ENCODE results near the gene COX8C. TPM values are rescaled to one million over a fixed set of nuclear protein-coding genes. Genes with fewer than 3 reads are reported as not detected.

The COX8C gene
- polyA plus RNA-seq, 1 donor from 2014 or later, result not detected

DNA sequence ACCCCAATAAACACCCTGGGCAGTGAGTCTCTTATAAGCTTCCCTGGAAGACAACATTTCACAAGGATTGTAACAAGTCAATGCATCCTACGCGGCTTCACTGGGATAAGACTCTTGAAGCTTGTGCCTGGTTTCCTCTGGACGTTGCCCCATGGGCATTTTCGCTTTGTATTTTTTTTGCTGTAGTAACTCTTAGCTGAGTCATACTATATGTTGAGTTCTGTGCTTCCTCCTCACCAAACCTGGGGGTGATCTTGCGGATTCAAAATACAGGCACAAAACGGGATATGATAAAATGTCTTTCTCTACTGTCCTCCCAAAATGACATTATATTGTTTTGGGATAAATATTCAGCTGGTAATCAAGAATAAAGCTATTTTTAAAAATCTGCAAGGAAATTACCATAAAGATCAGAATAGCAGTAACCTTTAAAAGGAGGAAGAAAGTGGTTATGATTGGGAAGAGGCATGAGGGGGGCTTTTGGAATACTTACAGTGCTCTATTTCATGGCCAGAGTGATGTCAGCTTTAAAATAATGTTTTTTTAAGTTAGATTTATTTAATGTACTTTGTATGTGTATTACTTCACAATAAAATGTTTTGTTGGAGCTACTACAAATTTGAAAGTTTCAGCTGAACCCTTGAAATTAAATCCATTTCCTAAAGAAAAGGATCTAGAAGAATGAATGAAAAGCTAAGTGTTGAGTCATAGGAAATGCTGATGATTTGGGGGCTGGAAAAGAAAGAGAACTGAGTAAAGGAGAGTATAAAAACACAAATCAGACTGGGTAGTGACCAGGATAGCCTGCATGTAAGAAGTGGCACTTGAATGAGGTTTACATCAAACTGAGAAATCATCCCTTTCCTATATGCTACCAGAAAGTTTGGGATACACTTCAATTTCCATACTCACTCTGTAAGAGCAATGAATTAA, 28.8 kb upstream of the COX8C start:
- H3K79me2 ChIP-seq (replicated peaks; ENCODE audit: insufficient read depth, low read length), result peaks cover 31% of the 10 kb centered on the region
- H3K36me3 ChIP-seq (ENCODE audit: insufficient read depth, low read length), result no peaks in the 10 kb centered on the region
- no peaks in the 10 kb centered on the region for H3K27me3 ChIP-seq (ENCODE audit: insufficient read depth, low read depth, low read length)
- H3K4me3 ChIP-seq (ENCODE audit: low read length), result no peak overlapping the region
- H3K9ac ChIP-seq (ENCODE audit: low read length), result no peak overlapping the region
- H3K9me3 ChIP-seq (ENCODE audit: low read length), result no peaks in the 10 kb centered on the region
- H4K20me1 ChIP-seq (ENCODE audit: insufficient read depth), result no peaks in the 10 kb centered on the region
- no peak for TF ChIP-seq MXI1 (conservative IDR thresholded peaks at IDR 0.05; ENCODE audit: poor library complexity, severe bottlenecking)
- H3K4me2 ChIP-seq (ENCODE audit: low read length), result no peak overlapping the region
- no peak overlapping the region for H2AFZ ChIP-seq (ENCODE audit: low read depth, low read length)
- H3K27ac ChIP-seq (ENCODE audit: low read length), result no peak overlapping the region
- no peaks in the 10 kb centered on the region for H3K9me2 ChIP-seq (ENCODE audit: insufficient read depth, low read length)
- H3F3A ChIP-seq (ENCODE audit: insufficient read depth, low read length, poor library complexity, severe bottlenecking), result no peaks in the 10 kb centered on the region

DNA sequence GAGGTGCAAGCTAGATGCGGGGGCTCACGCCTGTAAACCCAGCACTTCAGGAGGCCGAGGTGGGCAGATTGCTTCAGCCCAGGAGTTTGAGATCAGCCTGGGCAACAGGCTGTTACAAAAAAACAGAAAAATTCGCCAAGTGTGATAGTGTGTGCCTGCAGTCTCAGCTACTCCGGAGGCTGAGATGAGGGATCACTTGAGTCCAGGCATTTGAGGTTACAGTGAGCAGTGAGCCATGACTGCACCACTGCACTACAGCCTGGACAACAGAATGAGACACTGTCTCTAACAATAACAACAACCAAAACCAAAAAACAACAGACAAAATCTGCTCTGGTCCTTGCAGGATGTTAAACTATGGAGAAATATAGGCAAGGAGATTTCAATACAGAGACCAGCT, 28.1 kb upstream of the COX8C start:
- Histone ChIP-seq H3K36me3 (ENCODE audit: insufficient read depth, low read length) (no peaks in the 10 kb centered on the region), H3K27ac (ENCODE audit: low read length) (no peak overlapping the region), H3K9me2 (ENCODE audit: insufficient read depth, low read length) (no peaks in the 10 kb centered on the region), H3K9me3 (ENCODE audit: low read length) (no peaks in the 10 kb centered on the region), H3K27me3 (ENCODE audit: insufficient read depth, low read depth, low read length) (no peaks in the 10 kb centered on the region), H3K4me3 (ENCODE audit: low read length) (no peak overlapping the region), H4K20me1 (ENCODE audit: insufficient read depth) (no peaks in the 10 kb centered on the region), H3F3A (ENCODE audit: insufficient read depth, low read length, poor library complexity, severe bottlenecking) (no peaks in the 10 kb centered on the region), H3K4me2 (ENCODE audit: low read length) (no peak overlapping the region), H3K9ac (ENCODE audit: low read length) (no peak overlapping the region), H2AFZ (ENCODE audit: low read depth, low read length) (no peak overlapping the region), H3K79me2 (replicated peaks; ENCODE audit: insufficient read depth, low read length) (peaks cover 33% of the 10 kb centered on the region)
- TF ChIP-seq MXI1 (conservative IDR thresholded peaks at IDR 0.05; ENCODE audit: poor library complexity, severe bottlenecking) (no peak), SMC3 (conservative IDR thresholded peaks at IDR 0.05; ENCODE audit: poor library complexity) (no peak), POLR2AphosphoS5 (IDR thresholded peaks at IDR 0.05) (no peak), EZH2 (IDR thresholded peaks at IDR 0.05; ENCODE audit: borderline replicate concordance, insufficient read depth, low read length, poor library complexity, severe bottlenecking) (no peak), RAD21 (conservative IDR thresholded peaks at IDR 0.05) (no peak), TAF1 (IDR thresholded peaks at IDR 0.05; ENCODE audit: low read depth) (no peak), EP300 (conservative IDR thresholded peaks at IDR 0.05; ENCODE audit: poor library complexity, severe bottlenecking) (no peak)
- TF ChIP-seq, protein P1, sequence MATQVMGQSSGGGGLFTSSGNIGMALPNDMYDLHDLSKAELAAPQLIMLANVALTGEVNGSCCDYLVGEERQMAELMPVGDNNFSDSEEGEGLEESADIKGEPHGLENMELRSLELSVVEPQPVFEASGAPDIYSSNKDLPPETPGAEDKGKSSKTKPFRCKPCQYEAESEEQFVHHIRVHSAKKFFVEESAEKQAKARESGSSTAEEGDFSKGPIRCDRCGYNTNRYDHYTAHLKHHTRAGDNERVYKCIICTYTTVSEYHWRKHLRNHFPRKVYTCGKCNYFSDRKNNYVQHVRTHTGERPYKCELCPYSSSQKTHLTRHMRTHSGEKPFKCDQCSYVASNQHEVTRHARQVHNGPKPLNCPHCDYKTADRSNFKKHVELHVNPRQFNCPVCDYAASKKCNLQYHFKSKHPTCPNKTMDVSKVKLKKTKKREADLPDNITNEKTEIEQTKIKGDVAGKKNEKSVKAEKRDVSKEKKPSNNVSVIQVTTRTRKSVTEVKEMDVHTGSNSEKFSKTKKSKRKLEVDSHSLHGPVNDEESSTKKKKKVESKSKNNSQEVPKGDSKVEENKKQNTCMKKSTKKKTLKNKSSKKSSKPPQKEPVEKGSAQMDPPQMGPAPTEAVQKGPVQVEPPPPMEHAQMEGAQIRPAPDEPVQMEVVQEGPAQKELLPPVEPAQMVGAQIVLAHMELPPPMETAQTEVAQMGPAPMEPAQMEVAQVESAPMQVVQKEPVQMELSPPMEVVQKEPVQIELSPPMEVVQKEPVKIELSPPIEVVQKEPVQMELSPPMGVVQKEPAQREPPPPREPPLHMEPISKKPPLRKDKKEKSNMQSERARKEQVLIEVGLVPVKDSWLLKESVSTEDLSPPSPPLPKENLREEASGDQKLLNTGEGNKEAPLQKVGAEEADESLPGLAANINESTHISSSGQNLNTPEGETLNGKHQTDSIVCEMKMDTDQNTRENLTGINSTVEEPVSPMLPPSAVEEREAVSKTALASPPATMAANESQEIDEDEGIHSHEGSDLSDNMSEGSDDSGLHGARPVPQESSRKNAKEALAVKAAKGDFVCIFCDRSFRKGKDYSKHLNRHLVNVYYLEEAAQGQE (IDR thresholded peaks at IDR 0.05; ENCODE audit: borderline replicate concordance), result no peak
- TF ChIP-seq, protein P2, sequence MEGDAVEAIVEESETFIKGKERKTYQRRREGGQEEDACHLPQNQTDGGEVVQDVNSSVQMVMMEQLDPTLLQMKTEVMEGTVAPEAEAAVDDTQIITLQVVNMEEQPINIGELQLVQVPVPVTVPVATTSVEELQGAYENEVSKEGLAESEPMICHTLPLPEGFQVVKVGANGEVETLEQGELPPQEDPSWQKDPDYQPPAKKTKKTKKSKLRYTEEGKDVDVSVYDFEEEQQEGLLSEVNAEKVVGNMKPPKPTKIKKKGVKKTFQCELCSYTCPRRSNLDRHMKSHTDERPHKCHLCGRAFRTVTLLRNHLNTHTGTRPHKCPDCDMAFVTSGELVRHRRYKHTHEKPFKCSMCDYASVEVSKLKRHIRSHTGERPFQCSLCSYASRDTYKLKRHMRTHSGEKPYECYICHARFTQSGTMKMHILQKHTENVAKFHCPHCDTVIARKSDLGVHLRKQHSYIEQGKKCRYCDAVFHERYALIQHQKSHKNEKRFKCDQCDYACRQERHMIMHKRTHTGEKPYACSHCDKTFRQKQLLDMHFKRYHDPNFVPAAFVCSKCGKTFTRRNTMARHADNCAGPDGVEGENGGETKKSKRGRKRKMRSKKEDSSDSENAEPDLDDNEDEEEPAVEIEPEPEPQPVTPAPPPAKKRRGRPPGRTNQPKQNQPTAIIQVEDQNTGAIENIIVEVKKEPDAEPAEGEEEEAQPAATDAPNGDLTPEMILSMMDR (IDR thresholded peaks at IDR 0.05; ENCODE audit: poor library complexity, severe bottlenecking), result no peak
